Neural cell (in vitro differentiated cells): Measurements from ENCODE around the gene RTP5. TPM values are rescaled to one million over a fixed set of nuclear protein-coding genes. Genes with fewer than 3 reads are reported as not detected.

Experiments
- H2AFZ ChIP-seq: fragments of 200-600, 300-800 bp; sonication (generic), shearing (Covaris generic); 2 replicates; pipeline ENCODE4 v1.6.0; 2014; ENCODE audit warnings: low read depth, mild to moderate bottlenecking, antibody characterized with exemption, low read length, moderate library complexity
- H3F3A ChIP-seq: fragments of 200-600 bp; shearing (Covaris generic); 2 replicates; pipeline ENCODE4 v1.6.1; 2016; ENCODE audit warnings: mild to moderate bottlenecking, moderate library complexity, mixed read lengths, antibody characterized with exemption, low read length; ENCODE audit not compliant: insufficient read depth, poor library complexity, severe bottlenecking
- H3K27ac ChIP-seq: fragments of 200-600, 300-800 bp; sonication (generic), shearing (Covaris generic); 2 replicates; pipeline ENCODE4 v1.5.1; 2014; ENCODE audit warnings: mild to moderate bottlenecking, low read length, moderate library complexity
- H3K27me3 ChIP-seq: fragments of 300-800, 200-600 bp; sonication (generic), shearing (Covaris generic); 2 replicates; pipeline ENCODE4 v1.6.0; 2014; ENCODE audit warnings: mild to moderate bottlenecking, low read depth, low read length, moderate library complexity; ENCODE audit not compliant: insufficient read depth
- H3K36me3 ChIP-seq: fragments of 300-800, 200-600 bp; sonication (generic), shearing (Covaris generic); 2 replicates; pipeline ENCODE4 v1.5.1; 2014; ENCODE audit warnings: mild to moderate bottlenecking, antibody characterized with exemption, low read length, moderate library complexity; ENCODE audit not compliant: insufficient read depth
- H3K4me2 ChIP-seq: fragments of 300-800, 200-600 bp; sonication (generic), shearing (Covaris generic); 2 replicates; pipeline ENCODE4 v1.6.0; 2014; ENCODE audit warnings: mild to moderate bottlenecking, low read length
- H3K4me3 ChIP-seq: fragments of 300-800, 200-600 bp; sonication (generic), shearing (Covaris generic); 2 replicates; pipeline ENCODE4 v1.5.1; 2014; ENCODE audit warnings: mild to moderate bottlenecking, low read length, moderate library complexity
- H3K79me2 ChIP-seq: fragments of 200-600 bp; shearing (Covaris generic); replicated peaks from 2 replicates; pipeline ENCODE4 v1.6.0; 2014; ENCODE audit warnings: mild to moderate bottlenecking, low read length, moderate library complexity; ENCODE audit not compliant: insufficient read depth
- H3K9ac ChIP-seq: fragments of 300-800, 200-600 bp; sonication (generic), shearing (Covaris generic); 2 replicates; pipeline ENCODE4 v1.6.1; 2016; ENCODE audit warnings: mild to moderate bottlenecking, low read length, mixed read lengths
- H3K9me2 ChIP-seq: fragments of 200-600 bp; shearing (Covaris generic); 2 replicates; pipeline ENCODE4 v1.6.1; 2016; ENCODE audit warnings: mild to moderate bottlenecking, low read length, mixed read lengths; ENCODE audit not compliant: insufficient read depth
- H3K9me3 ChIP-seq: fragments of 200-600, 300-800 bp; sonication (generic), shearing (Covaris generic); 2 replicates; pipeline ENCODE4 v1.6.1; 2016; ENCODE audit warnings: mild to moderate bottlenecking, mixed run types, low read length, moderate library complexity, mixed read lengths
- H4K20me1 ChIP-seq: fragments of 200-600 bp; shearing (Covaris generic); 2 replicates; pipeline ENCODE4 v1.6.1; 2016; ENCODE audit warnings: mild to moderate bottlenecking, mixed run types; ENCODE audit not compliant: insufficient read depth
- CTCF ChIP-seq: fragments of 450-650 bp; IDR thresholded peaks from 2 replicates; pipeline ENCODE4 v1.5.1; 2014; ENCODE audit warnings: antibody characterized with exemption, mild to moderate bottlenecking, moderate library complexity; ENCODE audit not compliant: poor library complexity, severe bottlenecking
- EP300 ChIP-seq: fragments of 450-650 bp; conservative IDR thresholded peaks from 2 replicates; pipeline ENCODE4 v1.6.1; 2014; ENCODE audit warnings: antibody characterized with exemption, mild to moderate bottlenecking, moderate library complexity; ENCODE audit not compliant: poor library complexity, severe bottlenecking
- EZH2 ChIP-seq: fragments of 200-600, 300-800 bp; shearing (Covaris generic), sonication (generic); IDR thresholded peaks from 2 replicates; pipeline ENCODE4 v1.6.1; 2014; ENCODE audit warnings: antibody characterized with exemption, low read length, borderline replicate concordance, mild to moderate bottlenecking; ENCODE audit not compliant: insufficient read depth, poor library complexity, severe bottlenecking
- MXI1 ChIP-seq: fragments of 450-650 bp; conservative IDR thresholded peaks from 2 replicates; pipeline ENCODE4 v1.6.1; 2014; ENCODE audit warnings: antibody characterized with exemption, mild to moderate bottlenecking; ENCODE audit not compliant: poor library complexity, severe bottlenecking
- POLR2AphosphoS5 ChIP-seq: IDR thresholded peaks from 2 replicates; pipeline ENCODE4 v1.6.1; 2012
- RAD21 ChIP-seq: fragments of 450-650 bp; conservative IDR thresholded peaks from 2 replicates; pipeline ENCODE4 v1.6.1; 2014; ENCODE audit warnings: antibody characterized with exemption, mild to moderate bottlenecking, moderate library complexity
- REST ChIP-seq: IDR thresholded peaks from 2 replicates; pipeline ENCODE4 v1.6.1; 2012; ENCODE audit warnings: borderline replicate concordance
- SMC3 ChIP-seq: fragments of 450-650 bp; conservative IDR thresholded peaks from 2 replicates; pipeline ENCODE4 v1.6.1; 2014; ENCODE audit warnings: antibody characterized with exemption, mild to moderate bottlenecking, moderate library complexity; ENCODE audit not compliant: poor library complexity
- TAF1 ChIP-seq: IDR thresholded peaks from 2 replicates; pipeline ENCODE4 v1.6.1; 2012; ENCODE audit warnings: low read depth
- polyA plus RNA-seq: library from polyadenylated mRNA; depleted of rRNA; stranded (reverse); fragments of >200 nt; gene quantifications from 2 replicates; pipeline ENCODE4 v1.2.3, GENCODE V29; 2014

The RTP5 gene
- polyA plus RNA-seq, 1 donor from 2014 or later = 1.8 TPM

GRCh38 chr2:241880311-241881073 lies 11.0 kb downstream of the RTP5 start:
- Histone ChIP-seq H2AFZ (no peak overlapping the region), H3K9me2 (no peaks in the 10 kb centered on the region), H3K4me2 (no peak overlapping the region), H3K27me3 (no peaks in the 10 kb centered on the region), H3K4me3 (peak overlapping the region; percentile 66), H3K9ac (no peak overlapping the region), H3K27ac (no peak overlapping the region), H3K79me2 (no peaks in the 10 kb centered on the region), H3F3A (no peaks in the 10 kb centered on the region), H4K20me1 (no peaks in the 10 kb centered on the region), H3K36me3 (no peaks in the 10 kb centered on the region), H3K9me3 (no peaks in the 10 kb centered on the region)
- TF ChIP-seq SMC3 (no peak), EZH2 (no peak), EP300 (no peak), RAD21 (no peak), TAF1 (no peak), CTCF (no peak), POLR2AphosphoS5 (no peak), MXI1 (no peak), REST (no peak)

- H3K9me3 ChIP-seq = no peaks in the 10 kb centered on the region
- no peaks in the 10 kb centered on the region for H3K79me2 ChIP-seq
- H4K20me1 ChIP-seq = no peaks in the 10 kb centered on the region
- no peak overlapping the region for H3K9ac ChIP-seq
- H3K9me2 ChIP-seq = no peaks in the 10 kb centered on the region
- H3K36me3 ChIP-seq = no peaks in the 10 kb centered on the region
- no peaks in the 10 kb centered on the region for H3K27me3 ChIP-seq
- H3K27ac ChIP-seq = no peak overlapping the region
- peak overlapping the region; percentile 66 for H3K4me3 ChIP-seq
- no peaks in the 10 kb centered on the region for H3F3A ChIP-seq
- H3K4me2 ChIP-seq = no peak overlapping the region
- no peak overlapping the region for H2AFZ ChIP-seq
- TF ChIP-seq TAF1 = no peak
- TF ChIP-seq SMC3 = no peak
- TF ChIP-seq REST = no peak
These were observed 12.6 kb downstream of the RTP5 start for GRCh38 chr2:241882091-241882625.
